Right lobe of liver (tissue), 4 donors: ENCODE measurements around the gene MAPKAPK2.

ENCODE experiments used
- CTCF ChIP-seq, 4 donors: fragments of 200-600 bp in 3 of 4; fragments of 450-650 bp in 1 of 4; IDR thresholded peaks; one replicate each; pipeline versions ENCODE4 v1.5.1 to v1.8.0; 2016 to 2022; ENCODE audit warnings: antibody characterized with exemption in 4 of 4, mild to moderate bottlenecking in 2 of 4
- POLR2A ChIP-seq: fragments of 450-650 bp; IDR thresholded peaks from one replicate; pipeline ENCODE4 v1.6.1; 2017; ENCODE audit warnings: antibody characterized with exemption, mild to moderate bottlenecking
- donor health status: DM: no; HTN: no; CAD: no.
- donor health status: DM: no; HTN: no; CAD: no.
- donor health status: DM: no; HTN: yes; CAD: no.

- no peak for TF ChIP-seq CTCF (IDR thresholded peaks at IDR 0.05)
- TF ChIP-seq POLR2A = no peak
These were observed 29.9 kb upstream of the MAPKAPK2 start for GRCh38 chr1:206654828-206655227.
